GM12891 (cell line): ENCODE data around the gene FLT1.
A peak's percentile ranks its signal among the peaks of the same experiment; 100 is the strongest.

Experiments used
- DNase-seq: peaks from one replicate; pipeline ENCODE4 v3.0.0; 2011; ENCODE audit warnings: low spot score; ENCODE audit not compliant: insufficient read length
- FAIRE-seq: peaks from 2 replicates; lab custom pipeline; 2011; peaks lifted over from hg19 to GRCh38; lab: Jason Lieb, UNC
- PAX5 ChIP-seq: IDR thresholded peaks from 2 replicates; pipeline ENCODE4 v1.6.1; 2011; ENCODE audit warnings: low read length, moderate library complexity, mild to moderate bottlenecking; ENCODE audit not compliant: insufficient read depth, severe bottlenecking
- POLR2A ChIP-seq: IDR thresholded peaks from 2 replicates; pipeline ENCODE4 v1.6.1; 2011; ENCODE audit warnings: low read depth, low read length, control low read depth
- POLR2AphosphoS5 ChIP-seq: IDR thresholded peaks from 2 replicates; pipeline ENCODE4 v1.6.1; 2011; ENCODE audit warnings: low read depth, low read length, control low read depth
- POU2F2 ChIP-seq: IDR thresholded peaks from 2 replicates; pipeline ENCODE4 v1.6.1; 2011; ENCODE audit warnings: low read depth, mild to moderate bottlenecking, control low read depth, low read length, moderate library complexity
- SPI1 ChIP-seq: IDR thresholded peaks from 2 replicates; pipeline ENCODE4 v1.6.1; 2011; ENCODE audit warnings: low read depth, low read length, control low read depth
- TAF1 ChIP-seq: IDR thresholded peaks from 2 replicates; pipeline ENCODE4 v1.6.1; 2011; ENCODE audit warnings: low read depth, low read length, control low read depth

FLT1 gene

DNA sequence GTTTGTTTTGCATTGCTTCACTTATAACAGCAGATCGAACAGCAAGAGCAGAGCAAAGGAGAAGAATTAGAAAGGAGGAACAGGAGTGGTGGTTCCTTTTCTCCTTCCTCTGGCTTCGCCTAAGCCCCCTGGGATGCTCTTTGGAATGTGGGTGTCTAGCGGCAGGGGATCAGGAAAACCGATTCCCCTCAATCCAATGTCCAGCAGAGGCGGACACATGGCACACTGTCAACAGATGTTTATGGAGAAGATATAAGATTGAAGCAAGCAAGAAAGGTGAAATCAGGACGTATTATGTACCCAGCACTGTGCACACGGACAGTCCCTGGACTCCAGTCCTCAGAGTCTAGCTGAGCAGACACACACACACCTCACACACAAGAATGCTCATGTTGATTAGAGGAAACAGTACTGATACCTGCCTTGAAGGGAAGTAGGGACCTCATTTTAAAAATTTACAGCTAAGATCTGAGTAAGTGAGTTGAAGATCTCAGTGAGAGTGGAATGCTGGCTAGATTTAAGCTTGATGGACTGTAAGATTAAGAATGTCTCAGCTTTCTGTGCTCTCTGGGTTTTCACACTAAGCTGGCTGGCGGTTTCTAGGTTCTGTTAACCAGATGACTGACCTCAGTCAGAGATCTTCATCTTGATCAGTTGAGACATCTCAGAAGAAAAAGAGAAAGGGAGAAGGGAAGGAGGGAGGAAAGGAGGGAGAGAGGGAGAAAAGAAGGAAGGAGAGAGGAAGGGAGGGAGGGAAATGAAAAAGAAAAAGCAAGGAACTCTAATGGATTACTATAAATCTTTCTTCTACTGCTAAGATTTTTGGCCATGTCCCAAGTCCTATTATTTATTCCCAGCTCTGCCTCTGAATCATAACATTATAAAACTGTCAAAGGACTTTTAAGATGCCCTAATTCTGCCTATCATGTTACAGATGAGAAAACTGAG is 44.8 kb downstream of the FLT1 start:
- FAIRE-seq (peak; percentile 33), DNase-seq (no peak)
- TF ChIP-seq PAX5, result no peak
- peak; percentile 13; the same call in 1 of the 2 replicates for TF ChIP-seq SPI1

DNA sequence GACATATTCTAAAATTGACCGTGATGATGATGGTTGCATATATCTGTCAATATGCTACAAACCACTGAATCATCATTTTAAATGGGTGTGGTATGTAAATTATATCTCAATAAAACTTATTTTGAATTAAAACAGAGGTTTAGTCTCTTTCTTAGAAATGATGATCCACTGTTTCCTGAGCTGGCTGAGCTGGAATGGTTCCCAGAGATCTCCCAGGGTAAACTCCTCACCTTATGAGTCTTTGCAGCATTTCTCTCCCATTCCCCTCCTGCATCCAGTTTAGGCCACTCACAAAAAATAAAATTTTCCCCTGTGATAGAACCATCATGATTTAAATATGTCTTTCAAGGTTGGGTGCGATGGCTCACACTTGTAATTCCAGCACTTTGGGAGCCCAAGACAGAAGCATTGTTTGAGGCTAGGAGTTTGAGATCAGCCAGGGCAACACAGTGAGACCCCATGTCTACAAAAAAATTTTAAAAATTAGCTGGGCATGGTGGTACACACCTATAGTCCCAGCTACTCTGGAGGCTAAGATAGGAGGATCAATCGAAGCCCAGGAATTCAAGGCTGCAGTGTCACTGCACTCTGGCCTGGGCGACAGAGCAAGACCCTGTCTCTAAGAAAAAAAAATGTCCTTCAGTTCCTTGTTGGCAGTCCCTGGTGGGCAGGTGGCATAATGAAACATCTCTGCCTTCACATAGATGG is 46.1 kb downstream of the FLT1 start:
- DNase-seq (no peak), FAIRE-seq (peak; percentile 28)
- TF ChIP-seq POLR2AphosphoS5 (no peak), SPI1 (no peak), POU2F2 (no peak), POLR2A (no peak), TAF1 (no peak), PAX5 (no peak)

DNA sequence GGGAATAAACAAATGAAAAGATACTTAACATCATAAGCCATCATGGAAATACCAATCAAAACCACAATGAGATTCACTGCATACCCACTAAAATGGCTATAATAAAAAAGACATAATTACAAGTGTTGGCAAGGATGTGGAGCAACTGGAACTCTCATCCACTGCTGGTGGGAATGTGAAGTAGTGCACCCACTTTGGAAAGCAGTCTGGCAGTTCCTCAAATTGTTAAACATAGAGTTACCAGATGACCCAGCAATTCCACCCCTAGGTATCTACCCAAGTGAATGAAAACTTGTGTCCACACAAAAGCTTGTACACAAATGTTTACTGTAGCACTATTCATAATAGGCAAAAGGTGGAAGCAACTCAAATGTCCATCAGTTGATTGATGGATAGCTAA is 46.9 kb downstream of the FLT1 start:
- FAIRE-seq (no peak), DNase-seq (no peak)
- TF ChIP-seq SPI1, result no peak
- no peak for TF ChIP-seq PAX5
- no peak for TF ChIP-seq POLR2AphosphoS5
- no peak for TF ChIP-seq POLR2A
- no peak for TF ChIP-seq TAF1

DNA sequence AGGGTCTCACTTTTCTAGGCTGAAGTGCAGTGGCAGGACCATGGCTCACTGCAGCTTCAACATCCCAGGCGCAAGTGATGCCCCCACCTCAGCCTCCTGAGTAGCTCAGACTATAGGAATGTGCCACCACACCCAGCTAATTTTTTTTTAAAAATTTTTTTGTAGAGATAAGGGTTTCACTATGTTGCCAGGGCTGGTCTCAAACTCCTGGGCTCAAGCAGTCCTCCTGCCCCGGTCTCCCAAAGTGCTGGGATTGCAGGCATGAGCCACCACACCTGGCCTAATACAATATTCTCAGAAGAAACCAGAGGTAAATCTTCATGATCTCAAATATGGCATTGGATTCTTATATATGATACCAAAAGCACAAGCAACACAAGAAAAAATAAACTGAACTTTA is 47.7 kb downstream of the FLT1 start:
- FAIRE-seq (no peak), DNase-seq (no peak)
- TF ChIP-seq POLR2A, result no peak
- no peak for TF ChIP-seq POU2F2
- TF ChIP-seq TAF1, result no peak
- no peak for TF ChIP-seq PAX5
- TF ChIP-seq SPI1, result no peak
- no peak for TF ChIP-seq POLR2AphosphoS5

DNA sequence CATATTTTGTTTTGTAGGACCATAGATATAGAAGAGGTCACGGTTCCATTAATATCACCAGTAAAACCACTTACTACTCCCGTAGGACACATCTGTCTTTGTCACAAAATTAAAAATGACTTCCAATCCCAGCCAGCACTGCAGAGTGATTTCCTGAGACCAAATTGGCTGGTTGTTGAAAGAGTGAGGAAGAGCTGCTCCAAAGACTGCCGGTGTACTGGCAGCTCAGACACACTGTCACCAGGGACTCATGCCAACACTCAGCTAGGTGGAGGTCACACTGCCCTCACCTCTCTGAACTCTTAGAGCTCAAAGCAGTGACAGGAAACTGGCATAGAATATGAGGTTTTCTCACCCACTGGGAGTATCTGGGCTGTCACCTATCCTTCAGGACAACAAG is 52.1 kb downstream of the FLT1 start:
- FAIRE-seq, result no peak
- DNase-seq, result no peak
- TF ChIP-seq POLR2AphosphoS5 (no peak), SPI1 (no peak), POLR2A (no peak), POU2F2 (no peak), TAF1 (no peak), PAX5 (no peak)

DNA sequence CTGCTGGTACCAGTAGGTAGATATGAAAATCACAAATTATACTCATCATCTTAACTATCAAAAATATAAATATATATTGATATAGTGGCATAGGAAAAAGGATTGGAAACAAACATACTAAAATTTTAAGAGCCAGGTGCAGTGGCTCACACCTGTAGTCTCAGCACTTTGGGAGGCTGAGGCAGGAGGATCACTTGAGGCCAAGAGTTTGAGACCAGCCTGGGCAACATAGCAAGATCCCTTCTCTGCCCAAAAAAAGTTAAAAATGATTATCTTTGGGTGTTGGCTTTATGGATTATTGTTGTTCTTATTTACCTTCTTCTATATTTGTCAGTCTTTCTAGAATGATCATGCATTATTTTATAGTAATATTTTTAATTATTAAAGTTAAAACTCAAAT is 53.4 kb downstream of the FLT1 start:
- no peak for TF ChIP-seq POU2F2
- no peak for TF ChIP-seq POLR2A
- no peak for TF ChIP-seq TAF1
- TF ChIP-seq POLR2AphosphoS5, result no peak
- TF ChIP-seq PAX5, result no peak
- no peak for TF ChIP-seq SPI1
- FAIRE-seq (no peak), DNase-seq (no peak)

DNA sequence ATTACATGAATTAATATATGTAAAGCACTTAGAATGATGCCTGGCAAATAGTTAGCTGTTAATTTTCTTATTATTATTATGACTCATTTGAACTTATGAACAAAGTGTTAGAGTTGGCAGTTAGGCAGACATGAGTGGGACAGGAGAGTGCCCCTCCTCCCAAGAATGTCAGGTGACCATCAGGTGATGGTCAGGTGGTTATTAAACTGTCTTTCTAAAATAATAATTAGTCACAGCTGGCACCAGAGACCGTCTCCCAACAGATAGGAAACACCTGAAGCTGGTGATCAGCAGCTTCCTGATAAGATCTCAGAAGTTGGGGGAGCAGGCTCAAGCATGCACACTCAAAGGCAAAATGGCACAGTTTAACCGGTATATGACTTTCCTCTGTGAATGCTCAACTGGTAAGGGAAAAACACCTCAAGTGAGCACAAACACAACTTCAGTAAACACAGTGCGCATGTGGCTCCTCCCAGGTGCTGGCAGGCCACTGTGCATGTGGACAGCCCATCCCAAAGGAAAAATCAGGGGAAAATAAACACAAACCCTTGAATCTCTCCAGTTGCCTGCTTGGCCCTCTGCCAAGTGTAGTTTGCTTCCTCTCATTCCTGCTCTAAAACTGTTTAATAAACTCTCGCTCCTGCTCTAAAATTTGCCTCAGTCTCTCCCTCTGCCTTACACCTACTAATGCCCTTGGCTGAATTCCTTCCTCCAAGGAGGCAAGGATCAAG is 54.0 kb downstream of the FLT1 start:
- DNase-seq (no peak), FAIRE-seq (no peak)
- TF ChIP-seq POLR2A (no peak), POU2F2 (no peak), PAX5 (no peak)

DNA sequence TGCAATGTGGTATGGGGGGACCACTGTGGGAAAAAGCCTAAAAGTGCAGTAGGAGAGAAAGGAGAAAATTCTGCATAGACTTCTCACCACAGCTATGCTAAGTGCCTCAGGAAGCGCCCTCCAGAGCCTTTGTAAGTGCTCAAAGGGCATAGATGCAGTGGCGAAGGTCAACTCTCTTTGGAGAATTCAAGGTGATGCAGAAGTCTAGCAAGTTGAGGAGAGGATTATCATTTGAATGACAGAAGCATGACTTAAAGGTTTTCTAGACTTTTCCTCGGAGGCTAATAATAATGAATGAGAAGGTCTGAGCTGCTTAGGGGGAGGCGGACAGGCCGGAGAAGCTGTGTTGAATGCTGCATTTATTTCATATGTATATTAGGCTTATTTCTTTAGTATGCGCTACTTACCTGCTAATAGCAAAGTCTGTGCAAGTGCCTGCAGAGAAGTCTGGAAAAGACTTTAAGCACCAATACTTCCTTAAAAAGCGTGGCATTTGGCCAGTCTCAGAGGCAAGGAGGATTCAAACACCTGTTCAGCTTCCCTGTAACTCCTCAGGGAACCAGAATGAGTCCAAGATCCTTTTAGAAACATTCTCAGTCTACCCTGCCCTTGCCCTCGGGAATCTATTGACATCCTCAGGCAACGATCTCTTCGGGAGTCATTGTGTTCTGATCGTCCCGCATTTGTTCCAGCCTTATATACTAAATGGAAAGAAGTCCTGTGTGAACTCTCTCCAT is 56.2 kb downstream of the FLT1 start:
- FAIRE-seq, result no peak
- TF ChIP-seq POLR2AphosphoS5 (no peak), PAX5 (no peak), POU2F2 (no peak), POLR2A (no peak), TAF1 (no peak), SPI1 (no peak)
- no peak for DNase-seq

DNA sequence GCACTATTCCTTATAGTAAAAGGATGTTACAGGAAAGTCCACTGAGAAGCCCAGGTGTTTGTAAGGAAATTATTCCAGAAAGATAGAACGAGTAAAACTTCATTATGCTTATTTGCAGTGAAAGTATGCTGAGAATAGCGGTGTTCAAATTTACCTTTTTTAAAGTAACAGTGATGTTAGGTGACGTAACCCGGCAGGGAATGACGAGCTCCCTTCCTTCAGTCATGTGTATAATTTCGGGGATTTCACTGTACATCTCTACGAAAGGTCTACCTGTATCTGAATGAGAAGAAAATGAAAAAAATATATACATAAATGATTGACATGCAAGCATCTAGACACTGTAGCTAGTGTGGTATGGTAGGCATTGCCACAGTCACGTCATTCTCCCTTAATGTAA is 56.9 kb downstream of the FLT1 start:
- no peak for TF ChIP-seq PAX5
- TF ChIP-seq POU2F2, result no peak
- TF ChIP-seq TAF1, result no peak
- no peak for TF ChIP-seq SPI1
- no peak for TF ChIP-seq POLR2A
- no peak for TF ChIP-seq POLR2AphosphoS5
- DNase-seq (no peak), FAIRE-seq (no peak)
